PFSK-1 (cell line): ENCODE results near the gene DNAJC27.

Source experiments
- FOXP2 ChIP-seq: optimal IDR thresholded peaks from 2 replicates; pipeline ENCODE3; 2011; ENCODE audit warnings: borderline replicate concordance, control low read depth, inconsistent platforms; ENCODE audit not compliant: insufficient read depth; ENCODE audit errors: extremely low read length, extremely low read depth
- POLR2AphosphoS5 ChIP-seq: IDR thresholded peaks from 2 replicates; pipeline ENCODE4 v1.6.1; 2012; ENCODE audit warnings: low read depth, mild to moderate bottlenecking, control low read depth, low read length, moderate library complexity
- REST ChIP-seq, 2 experiments: IDR thresholded peaks; 2 replicates each; pipeline versions ENCODE4 v1.6.1 to v1.8.0; 2011 to 2012; ENCODE audit warnings: low read depth in 2 of 2, low read length in 2 of 2, control low read depth in 1 of 2, inconsistent platforms in 1 of 2, mild to moderate bottlenecking in 1 of 2, moderate library complexity in 1 of 2; ENCODE audit not compliant: insufficient read depth in 1 of 2
- SIN3A ChIP-seq: IDR thresholded peaks from 2 replicates; pipeline ENCODE4 v1.6.1; 2012; ENCODE audit warnings: mild to moderate bottlenecking, low read length, moderate library complexity, borderline replicate concordance; ENCODE audit not compliant: insufficient read depth
- TAF1 ChIP-seq: IDR thresholded peaks from 2 replicates; pipeline ENCODE4 v1.6.1; 2012; ENCODE audit warnings: low read length, control low read depth, borderline replicate concordance; ENCODE audit not compliant: insufficient read depth

Gene DNAJC27

GRCh38 chr2:24994146-24994724 lies 22.5 kb upstream of the DNAJC27 start:
- TF ChIP-seq REST (IDR thresholded peaks at IDR 0.05; ENCODE audit: insufficient read depth in 1 of 2, low read depth in 2 of 2, low read length in 2 of 2) (no peak), FOXP2 (no peak), SIN3A (no peak), POLR2AphosphoS5 (no peak), TAF1 (no peak)

DNA sequence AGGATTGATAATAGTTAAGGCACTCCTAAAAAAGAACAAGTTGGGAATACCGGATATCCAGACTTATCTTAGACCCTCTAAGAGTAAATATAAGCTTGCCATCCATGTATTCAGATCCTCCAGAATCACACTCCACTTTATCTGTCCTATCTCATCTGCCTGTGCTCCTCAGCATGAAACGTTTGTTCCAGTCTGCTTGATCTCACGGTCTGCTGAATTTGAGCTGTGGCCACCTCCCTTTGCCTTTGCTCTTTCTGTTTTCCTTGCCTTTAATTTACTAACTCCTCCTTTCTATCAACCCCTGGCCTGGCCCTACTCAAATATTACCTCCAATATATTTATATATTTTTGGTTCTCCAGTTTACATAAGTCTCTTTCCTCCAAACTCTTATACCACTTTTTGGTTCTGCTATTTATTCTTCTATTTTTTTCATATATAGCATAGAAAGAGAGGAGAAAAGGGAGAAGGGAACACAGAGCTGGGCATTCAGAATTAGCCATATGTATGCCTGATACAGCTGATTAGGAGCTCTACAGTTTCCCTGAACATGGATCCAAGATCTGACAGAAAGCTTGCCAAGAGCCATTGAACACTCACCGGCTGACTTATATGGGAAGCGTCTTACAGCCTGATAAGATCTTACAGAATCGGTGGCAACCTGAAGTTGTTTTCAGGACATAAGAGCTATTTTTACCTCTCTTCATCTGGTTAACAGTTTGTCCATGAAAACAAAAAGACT lies 21.8 kb upstream of the DNAJC27 start:
- no peak for TF ChIP-seq TAF1
- no peak for TF ChIP-seq SIN3A
- TF ChIP-seq POLR2AphosphoS5 = no peak
- no peak for TF ChIP-seq FOXP2
- TF ChIP-seq REST (IDR thresholded peaks at IDR 0.05; ENCODE audit: insufficient read depth in 1 of 2, low read depth in 2 of 2, low read length in 2 of 2) = no peak

DNA sequence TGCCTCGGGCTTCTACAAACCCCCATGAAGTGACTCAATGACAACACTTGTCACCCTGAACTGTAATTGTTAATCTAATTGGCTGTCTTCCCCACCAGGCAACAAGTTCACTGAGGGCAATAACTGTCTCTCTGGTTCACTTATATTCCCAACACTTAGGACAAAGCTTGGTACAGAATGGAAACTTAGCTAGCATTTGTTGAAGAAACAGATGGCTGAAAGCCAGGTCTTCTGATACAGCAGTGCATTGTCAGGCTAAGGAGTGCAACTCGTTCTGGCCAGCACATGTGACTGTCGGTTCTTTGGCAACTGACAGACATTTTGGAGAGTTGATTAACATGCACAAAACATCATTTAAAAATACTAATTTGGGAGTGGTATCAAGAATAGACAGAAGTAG lies 14.6 kb upstream of the DNAJC27 start:
- TF ChIP-seq POLR2AphosphoS5 (no peak), TAF1 (no peak), REST (IDR thresholded peaks at IDR 0.05; ENCODE audit: insufficient read depth in 1 of 2, low read depth in 2 of 2, low read length in 2 of 2) (no peak), SIN3A (no peak), FOXP2 (no peak)

DNA sequence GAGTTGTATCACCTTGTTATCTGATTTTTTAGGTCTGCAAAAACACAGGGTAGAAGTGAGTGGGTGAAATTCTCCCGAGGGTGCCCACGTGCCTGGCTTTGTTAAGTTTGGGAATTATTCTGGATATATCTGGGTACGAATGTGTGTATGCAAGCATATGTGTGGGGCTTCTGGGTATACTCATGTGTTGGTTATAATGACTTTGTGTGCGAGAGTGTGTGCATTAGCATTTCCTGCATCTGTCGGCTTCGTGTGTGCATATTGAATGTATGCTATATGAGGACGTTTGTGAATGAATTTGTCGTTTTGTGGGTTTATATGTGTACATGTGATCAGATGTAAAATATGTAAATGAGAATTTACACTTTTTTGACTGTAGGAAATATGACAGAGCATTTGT lies 13.8 kb upstream of the DNAJC27 start:
- TF ChIP-seq REST (IDR thresholded peaks at IDR 0.05; ENCODE audit: insufficient read depth in 1 of 2, low read depth in 2 of 2, low read length in 2 of 2) = no peak

DNA sequence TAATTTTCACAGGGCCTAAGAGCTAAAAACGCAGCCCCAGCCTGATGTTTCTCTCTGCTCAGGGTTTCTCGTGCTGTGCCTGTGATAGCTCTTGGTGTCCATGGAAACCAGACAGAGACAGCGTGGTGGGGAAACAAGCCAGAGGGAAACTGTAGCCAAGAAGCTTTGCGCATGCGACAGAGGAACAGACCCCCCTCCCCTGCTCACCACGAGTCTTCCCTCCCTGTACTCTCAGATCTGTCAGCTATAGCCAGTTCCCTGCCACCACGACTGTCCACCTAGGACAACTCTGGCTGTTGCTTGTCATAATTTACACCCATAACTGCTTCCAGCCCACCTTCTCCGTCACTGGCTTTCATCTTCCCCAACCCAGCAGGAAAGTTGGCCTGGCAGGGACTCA lies 13.2 kb upstream of the DNAJC27 start:
- TF ChIP-seq TAF1 (no peak), SIN3A (no peak), POLR2AphosphoS5 (no peak), FOXP2 (no peak), REST (IDR thresholded peaks at IDR 0.05; ENCODE audit: insufficient read depth in 1 of 2, low read depth in 2 of 2, low read length in 2 of 2) (no peak)
